OCI-LY7 (cell line): ENCODE measurements around the gene PLEKHA6. TPM values are rescaled to one million over a fixed set of nuclear protein-coding genes. Genes with fewer than 3 reads are reported as not detected.

Experiments used
- BruUV-seq: library from RNA; stranded (reverse); fragments of 400-500 nt; replicated peaks from 2 replicates; lab custom pipeline; 2021; lab: Mats Ljungman, UMichigan
- CTCF ChIA-PET: fragments of 300-600 bp; sonication (Branson Sonifier 250); formaldehyde crosslinking; loops from one replicate; lab custom pipeline; 2022; ENCODE audit warnings: antibody characterized with exemption; ENCODE audit not compliant: unreplicated experiment; lab: Charles Lee
- POLR2A ChIA-PET: fragments of 300-600 bp; sonication (Branson Sonifier 250); formaldehyde crosslinking; loops from one replicate; lab custom pipeline; 2022; ENCODE audit warnings: antibody characterized with exemption; lab: Charles Lee
- DNase-seq: peaks from one replicate; pipeline ENCODE4 v3.0.0-alpha.2; 2015; ENCODE audit warnings: low spot score
- H2AFZ ChIP-seq: fragments of 200-600 bp; sonication (generic), shearing (Covaris generic); 2 replicates; pipeline ENCODE4 v1.6.1; 2014; ENCODE audit warnings: mild to moderate bottlenecking, antibody characterized with exemption, low read length, moderate library complexity
- H3K27ac ChIP-seq: fragments of 200-600 bp; sonication (generic); 2 replicates; pipeline ENCODE4 v1.5.1; 2014; ENCODE audit warnings: mixed run types, low read depth, mild to moderate bottlenecking, moderate library complexity, low read length, inconsistent platforms; ENCODE audit not compliant: poor library complexity, severe bottlenecking
- H3K36me3 ChIP-seq: fragments of 200-600 bp; sonication (generic); 2 replicates; pipeline ENCODE4 v1.6.1; 2014; ENCODE audit warnings: mild to moderate bottlenecking, antibody characterized with exemption, low read length, moderate library complexity, mixed read lengths; ENCODE audit not compliant: insufficient read depth
- H3K4me1 ChIP-seq: fragments of 200-600 bp; sonication (generic); 2 replicates; pipeline ENCODE4 v1.5.1; 2014; ENCODE audit warnings: mild to moderate bottlenecking, low read length; ENCODE audit not compliant: insufficient read depth, poor library complexity, severe bottlenecking
- H3K4me2 ChIP-seq: fragments of 200-600 bp; sonication (generic); 2 replicates; pipeline ENCODE4 v1.6.1; 2014; ENCODE audit warnings: mild to moderate bottlenecking, low read length
- H3K4me3 ChIP-seq: fragments of 200-600 bp; sonication (generic); 2 replicates; pipeline ENCODE4 v1.5.1; 2014; ENCODE audit warnings: mild to moderate bottlenecking, low read depth, low read length; ENCODE audit not compliant: poor library complexity, severe bottlenecking
- H3K79me2 ChIP-seq: fragments of 200-600 bp; sonication (generic); 2 replicates; pipeline ENCODE4 v1.6.1; 2016; ENCODE audit warnings: low read depth, mild to moderate bottlenecking, low read length, moderate library complexity, mixed read lengths; ENCODE audit not compliant: insufficient read depth
- H3K9me2 ChIP-seq: fragments of 200-600 bp; sonication (generic); 2 replicates; pipeline ENCODE4 v1.6.1; 2016; ENCODE audit warnings: mild to moderate bottlenecking, low read length, mixed read lengths; ENCODE audit not compliant: insufficient read depth
- H3K9me3 ChIP-seq: fragments of 200-600 bp; sonication (generic); 2 replicates; pipeline ENCODE4 v1.6.1; 2014; ENCODE audit warnings: mild to moderate bottlenecking, mixed run types, low read length, mixed read lengths
- H4K20me1 ChIP-seq: fragments of 200-600 bp; sonication (generic); 2 replicates; pipeline ENCODE4 v1.6.1; 2014; ENCODE audit warnings: mild to moderate bottlenecking, antibody characterized with exemption, low read length, moderate library complexity, mixed read lengths; ENCODE audit not compliant: insufficient read depth
- CTCF ChIP-seq: fragments of 200-600 bp; sonication (generic); conservative IDR thresholded peaks from 2 replicates; pipeline ENCODE4 v1.5.1; 2014; ENCODE audit warnings: mild to moderate bottlenecking, antibody characterized with exemption, low read length, moderate library complexity, mixed read lengths
- EZH2phosphoT487 ChIP-seq: fragments of 200-600 bp; sonication (generic); IDR thresholded peaks from 2 replicates; pipeline ENCODE4 v1.6.1; 2018; ENCODE audit warnings: low read depth, borderline replicate concordance, mild to moderate bottlenecking, mixed run types, antibody characterized with exemption, low read length, moderate library complexity, mixed read lengths
- intact Hi-C: fragments of 100-400 bp; cut with micrococcal nuclease; formaldehyde crosslinking; loops from one replicate; pipeline ENCODE4 v1.10.0; 2022; ENCODE audit not compliant: unreplicated experiment
- small RNA-seq: library from RNA; depleted of rRNA; stranded (forward); fragments of <200 nt; gene quantifications from one replicate; pipeline ENCODE3, GENCODE V24; 2014
- total RNA-seq, 2 experiments: library from RNA; depleted of rRNA in 1 of 2; stranded (reverse); fragments of >200 nt in 1 of 2; shearing (Covaris generic) in 1 of 2; gene quantifications; 2 replicates each; pipeline ENCODE4 v1.2.3, GENCODE V29; 2014 to 2022

PLEKHA6 gene
- total RNA-seq, 2 experiments from 2014 or later: not detected

DNA sequence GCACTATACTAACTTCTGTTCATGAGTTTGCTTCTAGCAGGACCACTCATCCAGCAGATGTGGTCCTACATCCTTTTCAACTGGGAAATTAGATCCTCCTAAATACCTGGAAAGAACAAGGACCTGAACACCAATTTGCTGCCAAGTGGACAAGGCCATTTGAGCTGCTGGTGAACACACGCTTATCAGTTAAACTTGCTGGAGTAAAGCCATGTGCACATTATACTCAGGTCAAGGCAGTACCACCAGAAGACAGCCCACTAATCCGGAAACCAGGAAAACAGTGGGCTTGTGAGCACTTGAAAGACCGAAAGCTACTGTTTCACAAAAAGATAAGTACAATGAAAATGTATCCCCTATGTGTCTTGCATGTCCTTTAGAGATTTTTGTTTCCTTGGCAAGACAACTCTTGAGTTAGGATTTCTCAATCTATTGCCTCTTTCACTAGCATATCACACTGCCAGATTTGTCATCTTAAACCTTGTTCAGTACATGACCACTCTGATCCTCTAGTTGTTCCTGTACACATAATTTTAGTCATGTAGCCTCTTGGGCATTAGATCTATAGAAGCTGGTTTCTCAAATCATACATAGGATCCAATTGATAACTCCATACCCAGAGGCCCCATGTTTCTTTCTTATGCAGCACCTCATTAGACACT lies 189.1 kb downstream of the PLEKHA6 start:
- CTCF ChIA-PET: no interaction called here

GRCh38 chr1:204169858-204170257 lies 189.9 kb downstream of the PLEKHA6 start:
- no peaks in the 10 kb centered on the region for H3K36me3 ChIP-seq
- no peaks in the 10 kb centered on the region for H3K9me2 ChIP-seq
- BruUV-seq: no TSS peak
- H4K20me1 ChIP-seq: no peaks in the 10 kb centered on the region
- TF ChIP-seq CTCF: no peak
- TF ChIP-seq EZH2phosphoT487: no peak
- H3K4me3 ChIP-seq: no peak overlapping the region
- H3K27ac ChIP-seq: no peak overlapping the region
- no peaks in the 10 kb centered on the region for H3K79me2 ChIP-seq
- CTCF ChIA-PET: interaction anchor here (0.6 kb wide), 1 partner anchor 569 kb away, joined by 3 read pairs; no protein-coding TSS in a partner anchor
- H3K4me1 ChIP-seq: no peaks in the 10 kb centered on the region
- H2AFZ ChIP-seq: no peak overlapping the region
- no peak overlapping the region for H3K4me2 ChIP-seq
- intact Hi-C loops: no loop called here
- peak; percentile 68 for DNase-seq
- POLR2A ChIA-PET: no interaction called here
- peaks cover 16% of the 10 kb centered on the region; the same call in 1 of the 2 replicates for H3K9me3 ChIP-seq

More for the DNA sequence above, 189.1 kb downstream of the PLEKHA6 start:
- no peak overlapping the region for H3K4me2 ChIP-seq
- H2AFZ ChIP-seq: no peak overlapping the region
- intact Hi-C loops: no loop called here
- H3K79me2 ChIP-seq: no peaks in the 10 kb centered on the region
- H3K9me2 ChIP-seq: no peaks in the 10 kb centered on the region
- POLR2A ChIA-PET: interaction anchor here (0.7 kb wide), 2 partner anchors 356 to 723 kb away, joined by 3 read pairs; no protein-coding TSS in a partner anchor
- no peak for DNase-seq
- H3K4me3 ChIP-seq: no peak overlapping the region
- H3K36me3 ChIP-seq: no peaks in the 10 kb centered on the region
- no peaks in the 10 kb centered on the region for H4K20me1 ChIP-seq
- no peak overlapping the region for H3K27ac ChIP-seq
- peaks cover 16% of the 10 kb centered on the region; the same call in 1 of the 2 replicates for H3K9me3 ChIP-seq
- no peaks in the 10 kb centered on the region for H3K4me1 ChIP-seq
- no TSS peak for BruUV-seq
- TF ChIP-seq CTCF (no peak), EZH2phosphoT487 (no peak)

Small RNA genes within 50 kb of the gene (small RNA-seq; reads per million reads assigned to genes)
- gene AL606489.2: not detected

Other genes with a start within 250 kb of the PLEKHA6 start
- gene ETNK2, start 207.9 kb downstream of the PLEKHA6 start, total RNA-seq (2014; rRNA removed; shearing (Covaris generic)): not detected in 2 replicates
- 1.9 and 2.4 TPM in 2 replicates for gene ETNK2, start 207.9 kb downstream of the PLEKHA6 start, total RNA-seq (2022)
- gene REN, start 193.6 kb downstream of the PLEKHA6 start, total RNA-seq (2014; rRNA removed; shearing (Covaris generic)): not detected in 2 replicates
- not detected in 2 replicates for gene REN, start 193.6 kb downstream of the PLEKHA6 start, total RNA-seq (2022)
- not detected in 2 replicates for gene KISS1, start 163.4 kb downstream of the PLEKHA6 start, total RNA-seq (2014; rRNA removed; shearing (Covaris generic))
- not detected in 2 replicates for gene KISS1, start 163.4 kb downstream of the PLEKHA6 start, total RNA-seq (2022)
- gene GOLT1A, start 145.9 kb downstream of the PLEKHA6 start, total RNA-seq (2014; rRNA removed; shearing (Covaris generic)): not detected in 2 replicates
- not detected in 2 replicates for gene GOLT1A, start 145.9 kb downstream of the PLEKHA6 start, total RNA-seq (2022)
- 63.5 and 72.6 TPM in 2 replicates for gene PPP1R15B, start 51.9 kb upstream of the PLEKHA6 start, total RNA-seq (2014; rRNA removed; shearing (Covaris generic))
- gene PPP1R15B, start 51.9 kb upstream of the PLEKHA6 start, total RNA-seq (2022): 79.2 and 91.3 TPM in 2 replicates
- gene PIK3C2B, start 134.9 kb upstream of the PLEKHA6 start, total RNA-seq (2014; rRNA removed; shearing (Covaris generic)): 11.9 and 12.5 TPM in 2 replicates
- gene PIK3C2B, start 134.9 kb upstream of the PLEKHA6 start, total RNA-seq (2022): 36.3 and 43.9 TPM in 2 replicates
- 102 and 120 TPM in 2 replicates for gene MDM4, start 156.5 kb upstream of the PLEKHA6 start, total RNA-seq (2014; rRNA removed; shearing (Covaris generic))
- gene MDM4, start 156.5 kb upstream of the PLEKHA6 start, total RNA-seq (2022): 282 and 343 TPM in 2 replicates